WTC11 (cell line): ENCODE measurements around the gene CLN3. TPM values are rescaled to one million over a fixed set of nuclear protein-coding genes. Genes with fewer than 3 reads are reported as not detected.

Source experiments
- ATAC-seq: fragments of 200-7000 bp; cut with Tn5 transposase; 2 replicates; pipeline ENCODE4 v1.10.0; 2021; ENCODE audit warnings: mild to moderate bottlenecking, moderate library complexity
- CTCF ChIA-PET: fragments of 300-600 bp; sonication (Branson Sonifier 250); formaldehyde crosslinking; loops from one replicate; lab custom pipeline; 2021; ENCODE audit warnings: antibody characterized with exemption; lab: Charles Lee
- POLR2A ChIA-PET: fragments of 350-600 bp; sonication (Branson Sonifier 250); formaldehyde crosslinking; loops from one replicate; lab custom pipeline; 2021; ENCODE audit warnings: antibody characterized with exemption; lab: Charles Lee
- DNase-seq: peaks from one replicate; pipeline ENCODE4 v3.0.0; 2021; ENCODE audit warnings: low spot score
- H3K27ac Mint-ChIP-seq: 2 replicates; pipeline ENCODE4 v1.8.0; 2021; ENCODE audit warnings: mixed read lengths
- H3K27me3 Mint-ChIP-seq: 2 replicates; pipeline ENCODE4 v1.8.0; 2021; ENCODE audit warnings: low read depth, mild to moderate bottlenecking, moderate library complexity, mixed read lengths
- H3K36me3 Mint-ChIP-seq: 2 replicates; pipeline ENCODE4 v1.8.0; 2021; ENCODE audit warnings: mixed read lengths
- H3K4me1 Mint-ChIP-seq: 2 replicates; pipeline ENCODE4 v1.8.0; 2022; ENCODE audit warnings: mixed read lengths
- H3K4me3 Mint-ChIP-seq: 2 replicates; pipeline ENCODE4 v1.8.0; 2021; ENCODE audit warnings: mild to moderate bottlenecking, moderate library complexity, mixed read lengths
- H3K9me3 Mint-ChIP-seq: 2 replicates; pipeline ENCODE4 v1.8.0; 2021; ENCODE audit warnings: mixed read lengths
- ATF3 ChIP-seq: sonication (generic); formaldehyde crosslinking; conservative IDR thresholded peaks from 2 replicates; pipeline ENCODE4 v1.8.1; 2022; ENCODE audit warnings: mild to moderate bottlenecking, missing genetic modification reagents
- ATF6 ChIP-seq: sonication (generic); formaldehyde crosslinking; IDR thresholded peaks from 2 replicates; pipeline ENCODE4 v1.8.1; 2023; ENCODE audit warnings: mild to moderate bottlenecking, missing genetic modification reagents
- CDX4 ChIP-seq: fragments of 250-450 bp; sonication (Bioruptor Pico); IDR thresholded peaks from 2 replicates; pipeline ENCODE4 v1.9.0; 2021; ENCODE audit warnings: moderate library complexity, mild to moderate bottlenecking, inconsistent platforms, borderline replicate concordance
- E2F4 ChIP-seq: sonication (generic); formaldehyde crosslinking; IDR thresholded peaks from 2 replicates; pipeline ENCODE4 v1.8.1; 2022; ENCODE audit warnings: low read depth, mild to moderate bottlenecking, moderate library complexity, missing genetic modification reagents, borderline replicate concordance
- ESRRA ChIP-seq: sonication (generic); formaldehyde crosslinking; IDR thresholded peaks from 2 replicates; pipeline ENCODE4 v1.8.1; 2022; ENCODE audit warnings: mild to moderate bottlenecking, missing genetic modification reagents, borderline replicate concordance
- GABPB1 ChIP-seq: sonication (generic); formaldehyde crosslinking; IDR thresholded peaks from 2 replicates; pipeline ENCODE4 v1.8.1; 2023; ENCODE audit warnings: mild to moderate bottlenecking, missing genetic modification reagents
- GTF2I ChIP-seq: fragments of 250-450 bp; sonication (Bioruptor Pico); conservative IDR thresholded peaks from 2 replicates; pipeline ENCODE4 v1.4.0; 2021; ENCODE audit warnings: mild to moderate bottlenecking
- JAZF1 ChIP-seq: fragments of 250-450 bp; sonication (Bioruptor Pico); IDR thresholded peaks from 2 replicates; pipeline ENCODE4 v1.9.0; 2021; ENCODE audit warnings: moderate library complexity, mild to moderate bottlenecking, inconsistent platforms
- MAX ChIP-seq: sonication (generic); formaldehyde crosslinking; IDR thresholded peaks from 2 replicates; pipeline ENCODE4 v1.8.0; 2022; ENCODE audit warnings: mild to moderate bottlenecking, missing genetic modification reagents
- NFATC4 ChIP-seq: fragments of 250-450 bp; sonication (Bioruptor Pico); IDR thresholded peaks from 2 replicates; pipeline ENCODE4 v1.9.0; 2021; ENCODE audit warnings: mild to moderate bottlenecking
- NR2C2 ChIP-seq: sonication (generic); formaldehyde crosslinking; IDR thresholded peaks from 2 replicates; pipeline ENCODE4 v1.8.0; 2022; ENCODE audit warnings: mild to moderate bottlenecking, missing genetic modification reagents
- NR3C1 ChIP-seq: sonication (generic); formaldehyde crosslinking; conservative IDR thresholded peaks from 2 replicates; pipeline ENCODE4 v1.8.1; 2023; ENCODE audit warnings: low read depth, mild to moderate bottlenecking, missing genetic modification reagents
- STAT6 ChIP-seq: sonication (generic); formaldehyde crosslinking; conservative IDR thresholded peaks from 2 replicates; pipeline ENCODE4 v1.8.1; 2023; ENCODE audit warnings: mild to moderate bottlenecking, low read depth, missing genetic modification reagents, moderate library complexity
- TCF7 ChIP-seq: sonication (generic); formaldehyde crosslinking; IDR thresholded peaks from 2 replicates; pipeline ENCODE4 v1.8.0; 2022; ENCODE audit warnings: mild to moderate bottlenecking, low read depth, missing genetic modification reagents, moderate library complexity
- USF2 ChIP-seq: sonication (generic); formaldehyde crosslinking; IDR thresholded peaks from 2 replicates; pipeline ENCODE4 v1.8.1; 2023; ENCODE audit warnings: mild to moderate bottlenecking, missing genetic modification reagents, moderate library complexity
- ZMAT4 ChIP-seq: fragments of 250-450 bp; sonication (Bioruptor Pico); IDR thresholded peaks from 2 replicates; pipeline ENCODE4 v1.9.0; 2021; ENCODE audit warnings: mild to moderate bottlenecking
- ZNF425 ChIP-seq: fragments of 250-450 bp; sonication (Bioruptor Pico); conservative IDR thresholded peaks from 2 replicates; pipeline ENCODE4 v1.9.0; 2021; ENCODE audit warnings: mild to moderate bottlenecking
- ZNF671 ChIP-seq: fragments of 250-450 bp; sonication (Bioruptor Pico); IDR thresholded peaks from 2 replicates; pipeline ENCODE4 v1.8.0; 2021; ENCODE audit warnings: mild to moderate bottlenecking
- ZSCAN18 ChIP-seq: fragments of 250-450 bp; sonication (Bioruptor Pico); IDR thresholded peaks from 2 replicates; pipeline ENCODE4 v2.1.2; 2022; ENCODE audit warnings: mild to moderate bottlenecking, moderate library complexity
- total RNA-seq: library from RNA; stranded (reverse); gene quantifications from 3 replicates; pipeline ENCODE4 v1.2.3, GENCODE V29; 2021

The CLN3 gene
- total RNA-seq, 1 experiment from 2014 or later = 23.9 TPM

GRCh38 chr16:28482026-28482425 is 9.8 kb downstream of the CLN3 start:
- Mint-ChIP-seq H3K27me3 (no peaks in the 10 kb centered on the region), H3K36me3 (peaks cover 12% of the 10 kb centered on the region), H3K9me3 (no peaks in the 10 kb centered on the region), H3K27ac (no peak overlapping the region), H3K4me1 (no peaks in the 10 kb centered on the region), H3K4me3 (no peak overlapping the region)
- TF ChIP-seq GABPB1 (CRISPR knock-in tag) = no peak
- TF ChIP-seq STAT6 (CRISPR knock-in tag) = no peak
- no peak for TF ChIP-seq ATF3 (CRISPR knock-in tag)
- no peak for TF ChIP-seq ZMAT4
- TF ChIP-seq NR2C2 (CRISPR knock-in tag) = no peak
- no peak for TF ChIP-seq MAX (CRISPR knock-in tag)
- no peak for TF ChIP-seq USF2 (CRISPR knock-in tag)
- TF ChIP-seq ATF6 (CRISPR knock-in tag) = no peak
- no peak for TF ChIP-seq TCF7
- no peak for TF ChIP-seq GTF2I
- no peak for TF ChIP-seq NFATC4 (CRISPR knock-in tag)
- DNase-seq = no peak
- POLR2A ChIA-PET = no interaction called here
- no peak for ATAC-seq
- CTCF ChIA-PET = no interaction called here

- H3K27ac Mint-ChIP-seq = no peak overlapping the region
- no peak for ATAC-seq
- peaks cover 8% of the 10 kb centered on the region for H3K36me3 Mint-ChIP-seq
- POLR2A ChIA-PET = no interaction called here
- no peak overlapping the region for H3K4me3 Mint-ChIP-seq
- CTCF ChIA-PET = no interaction called here
- H3K9me3 Mint-ChIP-seq = no peaks in the 10 kb centered on the region
- no peak for DNase-seq
- no peaks in the 10 kb centered on the region for H3K27me3 Mint-ChIP-seq
- H3K4me1 Mint-ChIP-seq = no peaks in the 10 kb centered on the region
- no peak for TF ChIP-seq JAZF1 (CRISPR knock-in tag)
- no peak for TF ChIP-seq CDX4 (CRISPR knock-in tag)
- no peak for TF ChIP-seq E2F4
- TF ChIP-seq STAT6 (CRISPR knock-in tag) = no peak
- TF ChIP-seq ESRRA (CRISPR knock-in tag) = no peak
- no peak for TF ChIP-seq NR3C1
- TF ChIP-seq ZNF671 (CRISPR knock-in tag) = no peak
- no peak for TF ChIP-seq ZSCAN18 (CRISPR knock-in tag)
- no peak for TF ChIP-seq ZNF425 (CRISPR knock-in tag)
These were observed 13.2 kb downstream of the CLN3 start for GRCh38 chr16:28478506-28479180.
